ENCODE measurements around the gene ECI2.

DNA sequence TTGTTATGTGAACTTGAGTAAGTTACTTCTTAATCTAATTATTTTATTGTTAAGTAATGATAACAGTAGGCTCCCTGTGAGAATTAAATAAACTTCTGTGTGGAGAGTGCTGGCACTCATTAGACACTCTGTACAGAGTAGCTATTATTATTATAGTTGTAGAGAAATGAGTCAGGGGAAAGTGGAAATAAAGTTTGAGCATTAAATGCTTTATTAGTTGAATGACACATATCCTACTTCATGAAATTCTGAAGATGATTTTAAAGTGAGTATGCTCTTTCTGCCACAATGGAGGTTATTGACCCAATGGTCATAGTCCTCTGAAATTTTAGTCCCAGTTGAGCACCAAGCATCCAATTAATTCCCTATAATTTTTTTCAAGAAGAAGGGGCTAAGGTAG, 5.9 kb downstream of the ECI2 start:
- TF ChIP-seq, protein P1, sequence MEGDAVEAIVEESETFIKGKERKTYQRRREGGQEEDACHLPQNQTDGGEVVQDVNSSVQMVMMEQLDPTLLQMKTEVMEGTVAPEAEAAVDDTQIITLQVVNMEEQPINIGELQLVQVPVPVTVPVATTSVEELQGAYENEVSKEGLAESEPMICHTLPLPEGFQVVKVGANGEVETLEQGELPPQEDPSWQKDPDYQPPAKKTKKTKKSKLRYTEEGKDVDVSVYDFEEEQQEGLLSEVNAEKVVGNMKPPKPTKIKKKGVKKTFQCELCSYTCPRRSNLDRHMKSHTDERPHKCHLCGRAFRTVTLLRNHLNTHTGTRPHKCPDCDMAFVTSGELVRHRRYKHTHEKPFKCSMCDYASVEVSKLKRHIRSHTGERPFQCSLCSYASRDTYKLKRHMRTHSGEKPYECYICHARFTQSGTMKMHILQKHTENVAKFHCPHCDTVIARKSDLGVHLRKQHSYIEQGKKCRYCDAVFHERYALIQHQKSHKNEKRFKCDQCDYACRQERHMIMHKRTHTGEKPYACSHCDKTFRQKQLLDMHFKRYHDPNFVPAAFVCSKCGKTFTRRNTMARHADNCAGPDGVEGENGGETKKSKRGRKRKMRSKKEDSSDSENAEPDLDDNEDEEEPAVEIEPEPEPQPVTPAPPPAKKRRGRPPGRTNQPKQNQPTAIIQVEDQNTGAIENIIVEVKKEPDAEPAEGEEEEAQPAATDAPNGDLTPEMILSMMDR (IDR thresholded peaks at IDR 0.05) = no peak
- TF ChIP-seq EZH2 (IDR thresholded peaks at IDR 0.05; ENCODE audit: borderline replicate concordance, insufficient read depth, low read depth, low read length, poor library complexity, severe bottlenecking) = no peak

Measured in B cell (primary cell).